H1 (cell line): ENCODE measurements around the gene ASB14. TPM values are rescaled to one million over a fixed set of nuclear protein-coding genes. Genes with fewer than 3 reads are reported as not detected.

Experiments used
- CTCF ChIA-PET: fragments of 300-600 bp; sonication (Branson Sonifier 250); formaldehyde crosslinking; loops from one replicate; lab custom pipeline; 2021; ENCODE audit not compliant: partially characterized antibody; lab: Charles Lee
- POLR2A ChIA-PET: fragments of 300-600 bp; sonication (Branson Sonifier 250); formaldehyde crosslinking; loops from one replicate; lab custom pipeline; 2021; ENCODE audit warnings: inconsistent platforms; ENCODE audit not compliant: partially characterized antibody; lab: Charles Lee
- DNase-seq, 2 experiments: peaks; one replicate each; pipeline versions ENCODE4 v3.0.0 to v3.0.0-alpha.2; 2010 to 2022; ENCODE audit warnings: low spot score in 2 of 2, low read depth in 1 of 2, mixed read lengths in 1 of 2
- FAIRE-seq: peaks from 2 replicates; lab custom pipeline; 2011; peaks lifted over from hg19 to GRCh38; lab: Jason Lieb, UNC
- H2AFZ ChIP-seq: 2 replicates; pipeline ENCODE4 v1.8.1; 2012; ENCODE audit warnings: low read length, inconsistent platforms
- H2AK5ac ChIP-seq: 2 replicates; pipeline ENCODE4 v1.6.1; 2013; ENCODE audit warnings: low read depth, low read length
- H2BK120ac ChIP-seq: replicated peaks from 2 replicates; pipeline ENCODE3; 2013; ENCODE audit warnings: low read depth, low read length, inconsistent platforms
- H2BK12ac ChIP-seq: 2 replicates; pipeline ENCODE4 v1.6.1; 2013; ENCODE audit warnings: low read depth, low read length
- H2BK15ac ChIP-seq: 2 replicates; pipeline ENCODE4 v1.6.1; 2013; ENCODE audit warnings: low read length
- H2BK20ac ChIP-seq: 2 replicates; pipeline ENCODE4 v1.6.1; 2013; ENCODE audit warnings: low read length
- H2BK5ac ChIP-seq: 2 replicates; pipeline ENCODE4 v1.6.1; 2013; ENCODE audit warnings: low read depth, low read length
- H3K14ac ChIP-seq: 2 replicates; pipeline ENCODE4 v1.6.1; 2013; ENCODE audit warnings: inconsistent platforms; ENCODE audit not compliant: insufficient read length
- H3K18ac ChIP-seq: 2 replicates; pipeline ENCODE4 v1.6.1; 2013; ENCODE audit warnings: low read length; ENCODE audit errors: extremely low read depth
- H3K23ac ChIP-seq: 2 replicates; pipeline ENCODE4 v1.6.1; 2013; ENCODE audit warnings: inconsistent platforms; ENCODE audit not compliant: insufficient read length
- H3K23me2 ChIP-seq: 2 replicates; pipeline ENCODE4 v1.6.1; 2013; ENCODE audit warnings: low read depth, low read length
- H3K27ac ChIP-seq: 2 replicates; pipeline ENCODE4 v1.6.1; 2011; ENCODE audit warnings: low read depth, low read length, inconsistent platforms
- H3K27me3 ChIP-seq, 4 experiments: replicated peaks in 1 of 4; 1 replicate in 1 of 4; 2 replicates in 3 of 4; pipeline versions ENCODE4 v1.6.1 to v1.8.1; 2011 to 2013; ENCODE audit warnings: low read length in 3 of 4, mild to moderate bottlenecking in 3 of 4, inconsistent platforms in 2 of 4, mixed read lengths in 2 of 4, moderate library complexity in 1 of 4; ENCODE audit not compliant: control insufficient read depth in 3 of 4, insufficient read depth in 3 of 4; ENCODE audit errors: extremely low read depth in 1 of 4
- H3K36me3 ChIP-seq, 4 experiments: 2 replicates each; pipeline versions ENCODE4 v1.6.1 to v1.8.1; 2011 to 2013; ENCODE audit warnings: mild to moderate bottlenecking in 4 of 4, low read length in 3 of 4, moderate library complexity in 2 of 4, control low read depth in 1 of 4, inconsistent platforms in 1 of 4; ENCODE audit not compliant: insufficient read depth in 4 of 4, control insufficient read depth in 2 of 4
- H3K4ac ChIP-seq: replicated peaks from 2 replicates; pipeline ENCODE3; 2013; ENCODE audit warnings: low read length, low read depth, mixed read lengths, inconsistent platforms; ENCODE audit not compliant: insufficient read length
- H3K4me1 ChIP-seq, 4 experiments: replicated peaks in 1 of 4; 1 replicate in 1 of 4; 2 replicates in 3 of 4; pipeline versions ENCODE4 v1.6.1 to v1.8.1; 2011 to 2013; ENCODE audit warnings: low read length in 3 of 4, inconsistent platforms in 2 of 4, mixed read lengths in 1 of 4; ENCODE audit not compliant: insufficient read depth in 4 of 4, control insufficient read depth in 3 of 4
- H3K4me2 ChIP-seq, 2 experiments: 2 replicates each; pipeline versions ENCODE4 v1.6.1 to v1.8.1; 2011 to 2013; ENCODE audit warnings: low read depth in 2 of 2, low read length in 2 of 2, control low read depth in 1 of 2, inconsistent platforms in 1 of 2, mild to moderate bottlenecking in 1 of 2; ENCODE audit not compliant: insufficient read depth in 1 of 2
- H3K4me3 ChIP-seq, 4 experiments: fragments of 200-600, 300-600 bp in 1 of 4; sonication (generic), shearing (Covaris generic), sonication (Bioruptor Twin) in 1 of 4; 2 replicates each; pipeline versions ENCODE4 v1.5.1 to v1.8.1; 2011 to 2016; ENCODE audit warnings: low read length in 4 of 4, low read depth in 3 of 4, control low read depth in 2 of 4, inconsistent platforms in 2 of 4, mild to moderate bottlenecking in 2 of 4, mixed read lengths in 1 of 4, moderate library complexity in 1 of 4; ENCODE audit not compliant: insufficient read depth in 2 of 4; ENCODE audit errors: extremely low read depth in 1 of 4
- H3K56ac ChIP-seq: replicated peaks from 2 replicates; pipeline ENCODE3; 2013; ENCODE audit warnings: low read depth, mild to moderate bottlenecking, mixed read lengths, low read length, inconsistent platforms; ENCODE audit not compliant: insufficient read length
- H3K79me1 ChIP-seq: 2 replicates; pipeline ENCODE4 v1.6.1; 2013; ENCODE audit warnings: low read depth, low read length, control low read depth
- H3K79me2 ChIP-seq, 2 experiments: 2 replicates each; pipeline versions ENCODE4 v1.6.1 to v1.8.1; 2012 to 2013; ENCODE audit warnings: low read length in 2 of 2, mild to moderate bottlenecking in 2 of 2, inconsistent platforms in 1 of 2; ENCODE audit not compliant: insufficient read depth in 2 of 2, control insufficient read depth in 1 of 2
- H3K9ac ChIP-seq, 4 experiments: replicated peaks in 1 of 4; 1 replicate in 1 of 4; 2 replicates in 3 of 4; pipeline versions ENCODE4 v1.6.1 to v1.8.1; 2011 to 2013; ENCODE audit warnings: low read depth in 3 of 4, low read length in 3 of 4, control low read depth in 2 of 4, mild to moderate bottlenecking in 2 of 4, moderate library complexity in 2 of 4, inconsistent platforms in 1 of 4; ENCODE audit errors: extremely low read depth in 1 of 4
- H3K9me3 ChIP-seq, 2 experiments: 2 replicates each; pipeline versions ENCODE4 v1.6.1 to v1.8.1; 2012 to 2013; ENCODE audit warnings: mild to moderate bottlenecking in 2 of 2, moderate library complexity in 2 of 2, control low read depth in 1 of 2, inconsistent platforms in 1 of 2, low read depth in 1 of 2, low read length in 1 of 2, mixed read lengths in 1 of 2; ENCODE audit not compliant: insufficient read depth in 2 of 2
- H4K20me1 ChIP-seq, 2 experiments: replicated peaks in 1 of 2; 2 replicates each; pipeline versions ENCODE3 to v1.8.1; 2011 to 2013; ENCODE audit warnings: inconsistent platforms in 2 of 2, low read length in 2 of 2, mild to moderate bottlenecking in 1 of 2; ENCODE audit not compliant: insufficient read depth in 2 of 2, control insufficient read depth in 1 of 2
- H4K5ac ChIP-seq: 2 replicates; pipeline ENCODE4 v1.6.1; 2013; ENCODE audit warnings: low read length, low read depth, mixed read lengths, inconsistent platforms; ENCODE audit not compliant: insufficient read length
- H4K8ac ChIP-seq: 2 replicates; pipeline ENCODE4 v1.8.0; 2013; ENCODE audit warnings: mild to moderate bottlenecking, moderate library complexity, low read length, inconsistent platforms; ENCODE audit not compliant: insufficient read depth; ENCODE audit errors: extremely low read depth
- H4K91ac ChIP-seq: replicated peaks from 2 replicates; pipeline ENCODE3; 2013; ENCODE audit warnings: low read length, mixed read lengths, inconsistent platforms; ENCODE audit not compliant: insufficient read length
- ATF3 ChIP-seq: IDR thresholded peaks from 2 replicates; pipeline ENCODE4 v1.6.1; 2011; ENCODE audit warnings: low read depth, mild to moderate bottlenecking, low read length; ENCODE audit not compliant: insufficient read depth
- BCL11A ChIP-seq, 2 experiments: IDR thresholded peaks; one replicate each; pipeline ENCODE4 v1.6.1; 2011; ENCODE audit warnings: low read depth in 2 of 2, low read length in 2 of 2, mild to moderate bottlenecking in 2 of 2
- CBX5 ChIP-seq: fragments of 300-800, 300-1000 bp; sonication (generic); IDR thresholded peaks from 2 replicates; pipeline ENCODE4 v1.7.1; 2016; ENCODE audit warnings: antibody characterized with exemption, low read length, low read depth
- CHD1 ChIP-seq: IDR thresholded peaks from 2 replicates; pipeline ENCODE4 v1.6.1; 2012; ENCODE audit warnings: low read depth, low read length, improper control_type of control experiment
- EGR1 ChIP-seq: IDR thresholded peaks from 2 replicates; pipeline ENCODE4 v1.6.1; 2011; ENCODE audit warnings: low read depth, low read length, borderline replicate concordance
- HDAC2 ChIP-seq, 2 experiments: fragments of 300-600 bp in 1 of 2; sonication (generic) in 1 of 2; IDR thresholded peaks; 2 replicates each; pipeline ENCODE4 v1.6.1; 2011 to 2012; ENCODE audit warnings: low read depth in 2 of 2, low read length in 2 of 2, mild to moderate bottlenecking in 2 of 2, moderate library complexity in 2 of 2, borderline replicate concordance in 1 of 2, inconsistent platforms in 1 of 2
- SP2 ChIP-seq: IDR thresholded peaks from 2 replicates; pipeline ENCODE4 v1.6.1; 2012; ENCODE audit warnings: mild to moderate bottlenecking, low read length, inconsistent platforms
- USF2 ChIP-seq: IDR thresholded peaks from 2 replicates; pipeline ENCODE4 v1.6.1; 2011; ENCODE audit warnings: low read length, improper control_type of control experiment
- YY1 ChIP-seq: IDR thresholded peaks from 2 replicates; pipeline ENCODE4 v1.6.1; 2011; ENCODE audit warnings: low read depth, mild to moderate bottlenecking, low read length
- ZNF274 ChIP-seq: IDR thresholded peaks from 2 replicates; pipeline ENCODE4 v1.7.0; 2012; ENCODE audit warnings: low read length, borderline replicate concordance; ENCODE audit errors: extremely low read depth
- WGBS, 2 experiments: shearing (Covaris generic) in 1 of 2; methylation state at CpG; one replicate each; pipeline versions ENCODE4 v1.1.6 to v1.1.7; 2013 to 2015; ENCODE audit warnings: low lambda C conversion rate in 2 of 2, mixed read lengths in 2 of 2, inconsistent platforms in 1 of 2, low coverage in 1 of 2, missing lambda C conversion rate in 1 of 2; ENCODE audit not compliant: insufficient replicate concordance in 2 of 2, insufficient coverage in 1 of 2, insufficient read length in 1 of 2; ENCODE audit errors: extremely low coverage in 1 of 2, missing lambda C conversion rate in 1 of 2; 5-methylcytosine and 5-hydroxymethylcytosine counted together
- polyA plus RNA-seq, 7 experiments: library from polyadenylated mRNA; depleted of rRNA in 3 of 7; stranded (reverse) in 5 of 7; unstranded in 2 of 7; fragments of >200 nt in 5 of 7; fragments of 200-250 nt in 2 of 7; gene quantifications; 1 replicate in 5 of 7; 2 replicates in 1 of 7; 4 replicates in 1 of 7; pipeline versions ENCODE4 v1.2.1 to v1.2.3, GENCODE V29; 2011 to 2013; ENCODE audit warnings: missing spikeins in 2 of 7, mixed read lengths in 2 of 7
- total RNA-seq: library from RNA; stranded (reverse); fragmentation: NEBNext Ultra II Directional; extraction: Animal tissue kit (Norgen Biotek cat#: 25700); gene quantifications from 2 replicates; pipeline ENCODE4 v1.2.1, GENCODE V29; 2021

The ASB14 gene
- total and polyA plus RNA-seq, 2 of the 8 experiments (the other 6 are each of a cell fraction or from before 2014, with no cell fraction given) = not detected

- H3K56ac ChIP-seq = no peak overlapping the region
- FAIRE-seq = no peak
- peaks cover 0 to 26% of the 10 kb centered on the region in 2 experiments; a peak in 2 of 4 replicates for H3K79me2 ChIP-seq
- TF ChIP-seq YY1 (no peak), HDAC2 (IDR thresholded peaks at IDR 0.05; ENCODE audit: borderline replicate concordance in 1 of 2, low read depth in 2 of 2, low read length in 2 of 2) (no peak), CBX5 (no peak), SP2 (no peak), USF2 (no peak), ATF3 (no peak), ZNF274 (no peak), EGR1 (no peak), CHD1 (no peak), BCL11A (IDR thresholded peaks at IDR 0.05; ENCODE audit: low read depth in 2 of 2, low read length in 2 of 2) (no peak)
Observed at GRCh38 chr3:57233799-57234198, 58.7 kb downstream of the ASB14 start.

More at GRCh38 chr3:57233799-57234198, 58.7 kb downstream of the ASB14 start:
- H3K18ac ChIP-seq = no peak overlapping the region
- H3K4ac ChIP-seq = no peak overlapping the region
- H2AFZ ChIP-seq = no peak overlapping the region
- H4K20me1 ChIP-seq = peaks cover under 1 to 1% of the 10 kb centered on the region in 2 experiments
- H3K4me2 ChIP-seq = no peak overlapping the region
- no peak for DNase-seq
- H2BK15ac ChIP-seq = no peak overlapping the region
- H3K27ac ChIP-seq = no peak overlapping the region
- no peak overlapping the region for H3K23ac ChIP-seq
- H4K91ac ChIP-seq = no peak overlapping the region
- ChIA-PET POLR2A (interaction anchor here (0.6 to 1.9 kb wide), 3 partner anchors 10 to 35 kb away, joined by 3 to 5 read pairs (median 4); partner anchors contain the start of gene HESX1), CTCF (interaction anchor here (0.6 to 2.4 kb wide), 4 partner anchors 12 to 54 kb away, joined by 3 to 12 read pairs (median 6); partner anchors contain the start of gene HESX1)
- no peaks in the 10 kb centered on the region for H3K23me2 ChIP-seq
- H2BK120ac ChIP-seq = no peak overlapping the region
- H3K27me3 ChIP-seq = no peaks in the 10 kb centered on the region; a peak in 1 of 7 replicates
- H3K9ac ChIP-seq = no peak overlapping the region
- no peak overlapping the region for H2BK20ac ChIP-seq
- no peak overlapping the region for H2AK5ac ChIP-seq
- H2BK5ac ChIP-seq = no peak overlapping the region
- H3K4me3 ChIP-seq = no peak overlapping the region
- H4K8ac ChIP-seq = no peak overlapping the region
- H3K79me1 ChIP-seq = no peaks in the 10 kb centered on the region
- H3K14ac ChIP-seq = no peak overlapping the region
- no peak overlapping the region for H2BK12ac ChIP-seq
- no peak overlapping the region for H4K5ac ChIP-seq
- peaks cover 0 to 10% (median 2%) of the 10 kb centered on the region in 4 experiments; a peak in 4 of 8 replicates for H3K36me3 ChIP-seq
- H3K4me1 ChIP-seq = peaks cover 0 to under 1% (median under 1%) of the 10 kb centered on the region in 4 experiments; a peak in 1 of 7 replicates
- H3K9me3 ChIP-seq = no peaks in the 10 kb centered on the region
- WGBS, 2 experiments = 96% methylated on average over 2 of the region's 2 CpGs; no CpG with 5 or more reads in 1 of the 2 experiments
